Measurements from ENCODE around the gene MAST2.

The MAST2 gene

DNA sequence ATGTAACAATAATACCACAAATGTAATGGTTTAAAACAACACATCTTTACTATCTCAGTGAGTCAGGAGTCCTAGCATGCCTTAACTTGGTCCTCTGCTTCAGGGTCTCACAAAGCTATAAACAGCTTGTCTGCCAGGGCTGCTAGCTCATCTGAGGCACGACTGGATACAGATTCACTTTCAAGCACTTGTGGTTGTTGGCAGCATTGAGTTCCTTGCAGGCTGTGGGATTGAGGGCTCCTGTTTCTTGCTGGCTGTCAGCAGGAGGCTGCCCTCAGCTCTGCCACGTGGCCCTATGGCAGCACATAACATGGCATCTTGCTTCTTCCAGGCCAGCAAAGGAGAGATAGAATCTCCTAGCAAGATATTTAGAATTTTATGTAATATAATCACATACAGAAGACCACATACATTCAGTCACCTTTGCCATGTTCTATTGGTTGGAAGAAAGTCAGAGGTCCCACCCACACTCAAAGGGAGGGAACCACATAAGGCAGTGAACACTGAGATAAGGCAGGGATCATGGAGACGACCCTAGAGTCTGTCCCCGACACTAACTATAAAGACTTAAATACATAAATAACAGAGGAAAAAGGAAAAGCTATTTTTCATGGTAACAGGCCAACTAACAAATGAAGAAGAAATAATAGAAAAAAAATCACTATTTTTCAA is 34.0 kb upstream of the MAST2 start:
- no peak for DNase-seq
- TF ChIP-seq, protein P1, sequence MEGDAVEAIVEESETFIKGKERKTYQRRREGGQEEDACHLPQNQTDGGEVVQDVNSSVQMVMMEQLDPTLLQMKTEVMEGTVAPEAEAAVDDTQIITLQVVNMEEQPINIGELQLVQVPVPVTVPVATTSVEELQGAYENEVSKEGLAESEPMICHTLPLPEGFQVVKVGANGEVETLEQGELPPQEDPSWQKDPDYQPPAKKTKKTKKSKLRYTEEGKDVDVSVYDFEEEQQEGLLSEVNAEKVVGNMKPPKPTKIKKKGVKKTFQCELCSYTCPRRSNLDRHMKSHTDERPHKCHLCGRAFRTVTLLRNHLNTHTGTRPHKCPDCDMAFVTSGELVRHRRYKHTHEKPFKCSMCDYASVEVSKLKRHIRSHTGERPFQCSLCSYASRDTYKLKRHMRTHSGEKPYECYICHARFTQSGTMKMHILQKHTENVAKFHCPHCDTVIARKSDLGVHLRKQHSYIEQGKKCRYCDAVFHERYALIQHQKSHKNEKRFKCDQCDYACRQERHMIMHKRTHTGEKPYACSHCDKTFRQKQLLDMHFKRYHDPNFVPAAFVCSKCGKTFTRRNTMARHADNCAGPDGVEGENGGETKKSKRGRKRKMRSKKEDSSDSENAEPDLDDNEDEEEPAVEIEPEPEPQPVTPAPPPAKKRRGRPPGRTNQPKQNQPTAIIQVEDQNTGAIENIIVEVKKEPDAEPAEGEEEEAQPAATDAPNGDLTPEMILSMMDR (IDR thresholded peaks at IDR 0.05; ENCODE audit: low read depth, low read length), result no peak

DNA sequence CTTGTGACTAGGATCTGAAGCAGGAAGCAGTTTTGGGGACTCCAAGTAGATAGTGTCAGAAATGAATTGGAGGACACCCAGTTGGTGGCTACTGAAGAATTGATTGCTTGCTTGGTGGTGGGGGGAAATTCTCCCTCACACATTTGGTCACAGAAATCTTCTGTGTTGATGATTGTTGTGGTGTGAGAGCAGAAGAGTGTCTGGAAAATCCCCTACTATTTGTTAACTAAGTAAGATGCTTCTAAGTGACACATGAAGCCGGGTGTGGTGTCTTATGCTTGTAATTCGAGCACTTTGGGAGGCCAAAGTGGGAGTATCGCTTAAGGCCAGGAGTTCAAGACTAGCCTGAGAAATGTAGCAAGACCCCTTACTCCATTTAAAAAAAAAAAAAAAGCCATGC is 30.4 kb upstream of the MAST2 start:
- TF ChIP-seq, protein P1 (IDR thresholded peaks at IDR 0.05; ENCODE audit: low read depth, low read length), result no peak
- no peaks in the 10 kb centered on the region for H3K27me3 ChIP-seq (ENCODE audit: insufficient read depth, low read depth, severe bottlenecking)
- no peaks in the 10 kb centered on the region for H3K36me3 ChIP-seq
- no peak overlapping the region for H3K4me3 ChIP-seq (ENCODE audit: low read depth, low read length)
- no peak overlapping the region for H3K27ac ChIP-seq
- no peaks in the 10 kb centered on the region for H3K9me3 ChIP-seq (ENCODE audit: severe bottlenecking)
- no peak for DNase-seq

More for the DNA sequence above, 34.0 kb upstream of the MAST2 start:
- Histone ChIP-seq H3K36me3 (no peaks in the 10 kb centered on the region), H3K4me3 (ENCODE audit: low read depth, low read length) (no peak overlapping the region), H3K27ac (no peak overlapping the region), H3K27me3 (ENCODE audit: insufficient read depth, low read depth, severe bottlenecking) (no peaks in the 10 kb centered on the region), H3K9me3 (ENCODE audit: severe bottlenecking) (no peaks in the 10 kb centered on the region)

DNA sequence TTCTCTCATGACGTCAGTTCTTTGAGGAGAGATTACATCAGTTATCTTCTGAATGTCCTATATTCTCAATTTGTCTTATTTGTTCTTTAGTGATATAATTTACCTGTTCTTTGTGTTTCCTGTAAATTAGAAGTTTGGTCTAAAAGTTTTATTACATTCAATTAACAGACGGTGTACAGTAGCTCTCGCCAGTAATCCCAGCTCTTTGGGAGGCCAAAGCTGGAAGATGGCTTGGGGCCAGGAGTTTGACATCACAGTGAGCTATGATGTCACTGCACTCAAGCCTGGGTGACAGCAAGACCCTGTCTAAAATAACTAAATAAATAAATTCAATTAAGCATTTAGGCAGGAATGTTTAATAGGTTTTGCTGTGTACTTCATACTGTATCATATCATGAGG is 27.6 kb upstream of the MAST2 start:
- Histone ChIP-seq H3K27me3 (ENCODE audit: insufficient read depth, low read depth, severe bottlenecking) (no peaks in the 10 kb centered on the region), H3K36me3 (no peaks in the 10 kb centered on the region), H3K9me3 (ENCODE audit: severe bottlenecking) (no peaks in the 10 kb centered on the region), H3K27ac (no peak overlapping the region), H3K4me3 (ENCODE audit: low read depth, low read length) (no peak overlapping the region)
- TF ChIP-seq, protein P1 (IDR thresholded peaks at IDR 0.05; ENCODE audit: low read depth, low read length), result no peak
- no peak for DNase-seq

DNA sequence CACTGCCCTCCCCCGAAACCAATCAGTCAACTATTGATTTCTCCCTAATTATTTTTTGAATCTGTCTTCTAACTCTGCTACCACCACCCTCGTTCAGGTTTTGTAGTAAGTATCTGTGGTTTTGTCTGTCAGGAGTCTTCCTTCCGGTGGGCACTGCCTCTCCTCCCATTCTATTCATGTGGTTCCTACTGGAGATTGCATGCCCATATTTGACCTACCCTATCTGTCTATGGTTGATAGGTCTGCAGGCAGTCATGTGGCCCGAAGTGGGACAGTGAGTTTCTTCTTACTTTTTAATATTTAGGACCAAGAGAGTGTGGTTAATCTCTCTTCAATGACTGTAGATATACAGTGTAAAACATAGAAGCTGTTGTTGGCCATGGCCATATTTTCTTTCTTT is 17.8 kb upstream of the MAST2 start:
- H3K27me3 ChIP-seq (ENCODE audit: insufficient read depth, low read depth, severe bottlenecking), result no peaks in the 10 kb centered on the region
- no peaks in the 10 kb centered on the region for H3K9me3 ChIP-seq (ENCODE audit: severe bottlenecking)
- H3K27ac ChIP-seq, result no peak overlapping the region
- H3K36me3 ChIP-seq, result no peaks in the 10 kb centered on the region
- DNase-seq, result no peak
- TF ChIP-seq, protein P1 (IDR thresholded peaks at IDR 0.05; ENCODE audit: low read depth, low read length), result no peak
- H3K4me3 ChIP-seq (ENCODE audit: low read depth, low read length), result no peak overlapping the region

DNA sequence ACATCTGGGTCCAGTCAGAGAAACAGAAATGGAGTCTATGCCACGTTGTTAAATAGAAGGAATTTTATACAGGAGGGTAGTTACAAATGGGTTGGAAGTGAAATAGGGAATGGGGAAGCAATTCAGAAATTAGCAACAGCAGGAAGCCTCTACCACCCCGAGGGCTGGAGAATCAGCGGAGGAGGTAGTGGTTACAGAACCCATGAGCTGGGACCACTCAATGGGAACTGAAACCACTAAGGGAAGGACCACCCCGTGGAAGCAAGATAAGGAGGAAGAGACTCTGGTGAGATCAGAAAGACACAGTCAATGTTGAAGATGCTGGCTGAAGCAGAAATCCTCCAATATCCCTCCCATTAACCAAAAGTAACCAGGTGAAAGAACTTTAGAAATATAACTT is 15.5 kb upstream of the MAST2 start:
- no peak for DNase-seq
- Histone ChIP-seq H3K27me3 (ENCODE audit: insufficient read depth, low read depth, severe bottlenecking) (no peaks in the 10 kb centered on the region), H3K36me3 (no peaks in the 10 kb centered on the region)

More for the DNA sequence above, 15.5 kb upstream of the MAST2 start:
- TF ChIP-seq, protein P1 (IDR thresholded peaks at IDR 0.05; ENCODE audit: low read depth, low read length), result no peak
- no peaks in the 10 kb centered on the region for H3K9me3 ChIP-seq (ENCODE audit: severe bottlenecking)
- no peak overlapping the region for H3K4me3 ChIP-seq (ENCODE audit: low read depth, low read length)
- H3K27ac ChIP-seq, result no peak overlapping the region

Data from WERI-Rb-1 (cell line).